ENCODE data around the gene PEAK1.

The PEAK1 gene

DNA sequence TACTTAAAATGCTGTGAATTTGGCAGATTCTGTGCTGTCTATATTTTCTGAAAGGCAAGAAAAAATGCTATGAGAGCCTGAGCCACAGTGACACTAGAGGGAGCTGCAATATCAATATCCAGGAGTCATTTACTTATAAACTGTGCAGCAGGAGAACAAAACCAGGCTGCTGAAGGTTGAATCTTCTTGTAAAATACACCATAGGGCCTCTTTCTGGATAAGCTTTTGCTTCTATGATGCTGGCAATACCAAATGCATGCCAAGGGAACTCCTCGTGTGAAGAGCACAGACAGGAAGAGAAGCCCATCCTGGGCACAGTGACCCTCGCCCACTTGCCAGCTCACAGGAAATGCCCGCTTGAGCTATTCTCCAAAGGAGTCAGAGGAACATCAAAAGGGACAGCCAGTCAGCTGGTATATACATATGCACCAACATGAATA lies 301.0 kb downstream of the PEAK1 start:
- DNase-seq = peak in 1 of 4 experiments; percentile 7

DNA sequence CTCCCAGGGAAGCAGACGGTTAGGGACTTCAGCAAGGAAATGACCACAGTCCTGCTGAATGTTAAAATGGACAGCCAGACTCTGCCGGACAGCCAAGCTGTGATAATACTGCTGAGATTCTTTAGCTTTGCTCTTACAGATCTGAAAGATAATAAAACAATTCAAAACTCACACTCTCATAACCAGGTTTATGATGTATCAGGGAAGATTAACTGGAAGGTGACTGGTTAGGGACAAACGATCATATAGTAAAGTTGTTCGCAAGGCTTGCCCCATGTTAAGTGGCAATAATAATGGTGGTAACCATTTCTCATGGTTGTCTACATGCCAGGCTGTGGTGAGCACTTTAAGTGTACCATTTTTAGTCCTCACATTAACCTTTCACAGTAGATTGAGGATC lies 304.7 kb downstream of the PEAK1 start:
- no peak for DNase-seq

DNA sequence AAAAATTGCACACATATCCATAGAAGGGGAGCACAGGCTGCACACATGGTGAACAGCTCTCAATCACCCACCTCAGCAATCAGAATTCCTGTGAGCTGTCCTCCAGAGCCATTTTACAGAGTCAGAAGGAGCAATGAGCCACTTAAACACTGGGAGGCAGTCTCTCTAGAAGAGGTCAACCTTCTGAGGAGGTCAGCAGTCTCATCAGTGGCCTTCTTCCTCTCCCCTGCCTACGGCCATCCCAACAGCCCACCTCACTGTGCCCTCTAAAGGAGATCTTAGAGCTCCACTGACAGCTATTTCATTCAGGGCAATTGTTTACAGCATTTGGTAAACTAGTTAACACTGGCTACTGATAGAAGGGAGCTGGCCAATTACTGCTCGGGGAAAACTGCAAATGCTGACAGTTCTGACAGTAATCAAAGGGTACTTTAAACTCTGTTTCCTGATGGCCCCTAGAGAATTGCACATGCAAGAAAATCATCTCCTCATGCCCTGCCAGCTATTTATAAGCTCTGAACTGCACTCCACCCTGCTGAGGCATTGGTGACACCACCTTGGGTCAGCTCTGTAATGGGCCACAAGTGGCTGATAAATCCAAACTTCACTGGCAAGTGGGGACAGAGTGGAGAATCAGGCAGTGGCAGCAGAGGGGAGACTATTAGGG lies 306.9 kb downstream of the PEAK1 start:
- no peak for DNase-seq

DNA sequence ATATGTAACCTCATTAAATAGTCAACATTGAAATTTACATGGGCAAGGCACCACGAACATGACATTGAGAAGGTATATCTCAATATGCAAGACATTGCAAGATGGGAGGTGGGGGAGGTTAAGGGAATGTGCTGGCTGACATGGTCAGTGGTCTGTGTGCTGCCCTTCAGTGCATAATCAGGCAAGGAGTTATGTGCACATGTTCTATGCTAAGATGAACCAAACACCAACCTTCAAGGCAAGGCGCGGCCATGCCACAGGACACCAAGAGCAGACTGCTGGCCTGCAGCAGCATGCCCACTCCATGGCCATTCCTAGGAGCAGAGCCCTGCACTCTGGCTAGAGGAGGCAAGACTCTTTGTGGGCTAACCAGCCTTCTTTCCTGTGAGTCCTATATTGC lies 308.1 kb downstream of the PEAK1 start:
- DNase-seq = no peak

DNA sequence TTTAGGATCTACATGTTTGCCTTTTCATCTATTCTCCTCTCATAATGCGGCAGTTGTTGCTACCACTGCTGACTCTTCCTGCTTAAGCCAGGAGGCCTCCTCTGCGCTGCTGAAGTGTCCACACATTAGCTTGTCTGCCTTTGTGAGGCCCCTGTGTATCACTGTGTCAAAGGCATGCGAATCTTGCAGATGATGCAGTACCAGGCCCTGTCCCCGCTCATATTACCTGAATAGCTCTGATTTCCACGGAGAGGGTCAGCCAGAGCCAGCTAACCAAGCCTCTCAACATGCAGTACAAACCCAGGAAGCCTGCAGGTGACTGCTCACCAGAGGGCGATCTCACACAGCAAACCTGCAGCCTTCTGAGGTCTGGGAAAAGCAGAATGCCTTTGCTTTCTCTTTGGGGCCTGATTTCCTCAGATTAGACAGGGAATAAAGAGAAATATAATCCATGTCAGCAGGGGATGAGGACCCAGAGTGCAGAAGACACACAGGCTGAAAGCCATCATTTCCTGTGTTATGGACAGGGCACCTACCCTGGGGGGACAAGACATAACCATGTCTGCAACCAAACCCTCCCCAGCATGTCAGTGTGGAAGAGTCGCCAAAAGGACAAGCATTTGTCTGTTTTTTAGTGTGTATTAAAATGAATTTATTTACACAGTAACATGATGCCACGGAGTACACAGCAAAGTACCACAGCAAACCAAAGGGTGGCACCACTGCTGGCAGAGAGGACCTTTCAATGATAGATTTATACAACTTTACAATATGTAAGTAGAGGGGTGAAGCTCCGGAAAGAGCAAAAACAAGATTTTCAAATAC lies 312.2 kb downstream of the PEAK1 start:
- peak in 1 of 4 experiments; percentile 3 for DNase-seq

DNA sequence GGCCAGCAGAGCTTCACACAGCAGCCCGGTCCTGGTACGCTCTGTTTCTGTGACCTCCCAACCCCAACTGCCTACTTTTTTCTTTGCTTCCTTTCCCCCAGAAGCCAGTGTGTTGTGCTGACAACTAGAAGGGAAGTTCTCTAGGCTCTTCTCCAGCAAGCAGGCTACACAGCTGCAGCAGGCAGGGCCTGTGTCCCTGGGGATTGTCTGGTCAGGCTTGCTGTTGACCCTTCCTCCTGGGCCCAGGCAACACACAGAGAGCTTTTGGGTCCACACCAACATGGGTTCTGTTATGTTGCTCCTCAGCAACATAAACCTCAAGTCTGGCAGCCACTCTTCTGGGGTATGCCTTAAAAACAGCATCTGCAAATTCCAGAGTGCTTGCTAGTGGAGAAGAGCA lies 312.8 kb downstream of the PEAK1 start:
- no peak for DNase-seq

DNA sequence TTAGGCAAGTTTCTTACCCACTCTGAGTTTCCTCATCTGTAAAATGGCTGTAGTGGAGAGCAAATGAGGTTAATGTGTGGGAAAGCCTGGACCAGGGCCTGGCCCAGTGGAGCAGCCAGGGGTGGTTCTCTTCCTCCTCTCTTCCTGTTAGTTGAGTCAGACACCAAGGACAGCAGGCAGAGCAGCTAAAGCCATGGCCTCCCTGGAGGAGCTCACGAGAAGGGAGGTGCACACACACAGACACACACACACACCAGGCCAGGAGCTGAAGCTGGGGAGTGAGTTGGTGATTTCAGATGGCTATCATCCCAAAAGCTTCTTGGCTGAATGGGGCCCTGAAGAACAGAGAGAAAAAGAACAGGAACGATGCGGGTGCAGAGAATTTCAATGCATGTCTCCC lies 315.7 kb downstream of the PEAK1 start:
- no peak for DNase-seq

DNA sequence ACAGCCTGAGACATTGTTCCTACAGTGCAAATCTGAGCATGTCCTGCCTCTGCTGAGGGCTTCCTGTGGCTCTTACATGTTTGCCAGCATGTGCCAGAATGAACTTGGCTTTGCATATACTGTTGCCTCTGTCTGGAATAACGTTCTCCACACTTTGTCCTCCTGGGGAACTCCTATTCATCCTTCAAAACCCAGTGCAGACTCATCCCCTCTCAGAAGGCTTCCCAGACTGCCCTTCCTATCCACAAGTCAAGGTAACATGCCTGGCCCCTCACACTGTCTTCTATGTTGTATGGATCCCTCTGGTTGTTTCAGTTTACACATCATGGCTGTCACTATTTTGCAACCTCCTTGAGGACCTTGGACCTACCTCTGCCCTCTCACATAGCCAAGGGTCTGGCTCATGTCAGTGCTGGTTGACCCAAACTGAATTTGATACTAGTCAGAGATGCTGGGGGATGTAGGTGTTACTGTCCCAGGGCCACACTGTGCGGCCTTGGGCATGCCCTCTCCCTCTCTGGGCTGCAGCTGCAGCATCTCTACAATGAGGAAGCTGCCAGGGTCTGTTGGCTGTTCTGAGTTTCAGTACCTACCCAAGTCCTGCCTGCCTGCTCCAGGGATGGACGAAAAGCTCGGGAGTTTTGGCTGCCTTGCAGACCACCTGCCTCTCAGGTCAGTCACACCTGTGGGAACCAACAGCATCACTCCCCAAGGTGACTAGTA lies 320.0 kb downstream of the PEAK1 start:
- DNase-seq = no peak

DNA sequence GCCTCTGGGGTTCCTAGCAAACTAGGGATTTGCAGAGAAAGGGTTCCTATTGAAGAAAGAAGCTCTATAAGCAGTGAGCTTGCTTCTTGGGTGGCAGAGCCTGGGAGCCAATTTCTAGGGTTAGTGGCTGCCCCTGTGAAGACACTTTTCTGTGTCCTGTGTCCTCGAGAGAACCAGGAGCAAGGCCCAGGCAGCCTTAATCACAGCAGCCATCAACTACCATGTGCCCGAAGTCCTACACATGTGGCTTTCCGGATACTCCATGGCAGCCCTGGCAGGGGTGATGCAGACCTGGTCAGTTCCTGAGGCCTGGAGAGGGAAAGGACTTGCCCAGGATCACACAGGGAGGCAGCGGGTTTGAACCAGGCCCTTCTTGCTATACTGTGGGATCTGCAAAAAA lies 321.3 kb downstream of the PEAK1 start:
- no peak for DNase-seq

DNA sequence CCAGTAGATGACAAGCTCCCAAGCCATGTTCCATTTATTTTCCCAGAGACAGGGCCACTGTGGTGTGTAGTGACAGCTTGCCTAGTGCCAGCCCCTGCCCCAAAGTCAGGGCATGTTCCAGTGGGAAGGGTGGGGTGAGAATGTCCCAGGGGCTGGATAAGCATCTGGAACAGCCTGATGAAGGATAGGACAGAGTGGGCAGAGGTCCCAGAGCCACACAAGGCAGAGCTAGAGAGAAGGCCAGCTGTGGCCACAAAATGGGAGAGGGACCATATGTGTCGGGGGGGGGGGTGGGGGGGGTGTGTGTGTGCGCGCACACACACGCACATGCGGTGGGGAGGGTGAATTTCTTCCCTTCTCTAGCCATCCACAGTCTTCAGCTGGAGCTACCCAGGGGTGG lies 322.0 kb downstream of the PEAK1 start:
- no peak for DNase-seq

DNA sequence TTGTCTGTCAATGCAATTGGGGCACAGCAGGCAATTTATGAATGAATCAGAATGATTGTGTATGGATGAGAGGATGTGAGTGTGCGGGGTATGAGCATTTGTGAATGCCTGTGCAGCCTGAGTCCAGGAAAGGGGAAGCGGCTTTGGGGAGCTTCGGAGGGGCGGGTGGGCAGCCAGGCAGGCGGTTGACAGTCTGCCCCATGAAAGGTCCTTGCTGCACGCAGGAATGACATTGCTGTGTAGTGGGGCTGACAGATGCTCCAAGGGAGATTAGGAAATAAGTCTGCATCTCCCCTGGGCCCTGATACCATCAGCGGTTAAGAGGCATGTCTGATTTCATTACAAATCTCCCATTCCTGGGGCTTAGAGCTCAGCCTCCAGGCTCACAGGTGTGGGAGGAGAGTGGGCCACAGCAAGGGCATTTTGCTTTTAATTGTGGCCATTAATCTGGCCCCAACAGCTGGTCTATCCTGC lies 322.6 kb downstream of the PEAK1 start:
- no peak for DNase-seq

DNA sequence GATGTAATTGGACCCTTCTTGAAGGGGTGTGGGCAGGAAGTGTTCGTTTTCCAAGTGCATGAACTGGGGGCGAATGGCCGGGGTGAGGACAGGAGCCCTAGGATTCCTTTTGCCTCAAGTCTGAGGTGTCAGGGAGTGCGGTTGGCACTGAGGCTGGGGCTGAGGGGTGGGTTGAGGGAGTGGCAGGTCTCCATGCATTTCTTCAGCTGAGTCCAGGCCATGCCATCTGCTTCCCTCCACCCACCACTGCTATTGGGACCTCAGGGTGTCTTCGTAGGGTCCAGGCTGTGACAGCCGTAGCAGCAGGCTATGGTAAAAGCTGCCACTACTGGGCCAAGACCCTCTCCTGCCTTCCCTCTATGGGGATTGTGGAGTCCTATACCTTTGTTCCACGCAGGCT lies 323.4 kb downstream of the PEAK1 start:
- DNase-seq = no peak

DNA sequence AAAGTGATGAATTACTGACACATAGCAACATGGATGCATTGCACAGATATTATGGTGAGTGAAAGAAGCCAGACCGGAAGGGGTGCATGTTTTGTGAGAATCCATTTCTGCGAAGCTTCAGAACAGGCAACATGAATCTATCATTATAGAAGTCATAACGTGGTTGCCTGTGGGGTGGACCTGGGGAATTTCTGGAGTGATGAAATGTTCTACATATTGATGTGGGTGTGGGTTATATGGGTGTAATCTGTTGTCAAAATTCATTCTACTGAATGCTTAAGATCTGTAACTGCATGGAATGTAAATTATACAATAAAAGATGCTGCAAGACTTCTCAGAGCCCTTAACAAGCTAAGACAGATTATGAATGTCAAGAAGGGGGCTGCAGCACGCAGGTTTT lies 323.8 kb downstream of the PEAK1 start:
- no peak for DNase-seq

DNA sequence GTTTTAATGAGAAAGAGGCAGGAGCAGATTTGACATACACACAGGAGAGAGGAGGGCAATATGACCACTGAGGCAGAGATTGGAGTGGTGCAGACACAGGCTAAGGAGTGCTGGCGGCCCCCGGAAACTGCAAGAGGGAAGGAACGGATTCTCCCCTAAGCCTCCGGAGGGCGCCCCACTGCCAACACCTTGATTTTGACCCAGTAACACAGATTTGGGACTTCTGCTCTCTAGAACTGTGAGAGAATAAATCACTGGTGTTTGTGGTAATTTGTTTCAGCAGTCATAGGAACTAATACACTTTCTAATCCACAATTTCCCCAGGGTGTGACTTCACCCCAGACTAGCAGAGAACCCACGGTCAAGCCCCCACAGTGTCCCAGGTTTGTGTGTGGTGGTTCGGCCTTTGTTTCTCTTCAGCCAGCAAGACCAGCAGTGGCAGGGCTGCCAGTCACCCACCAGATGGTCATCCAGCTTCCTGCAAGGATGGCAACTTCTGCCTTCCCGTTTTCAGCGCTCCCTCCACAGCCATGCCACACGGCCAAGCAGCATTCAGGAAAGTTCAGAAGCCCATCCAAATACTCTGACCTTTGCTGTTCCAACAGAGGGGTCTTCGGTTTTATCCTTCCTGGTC lies 325.4 kb downstream of the PEAK1 start:
- DNase-seq = no peak

DNA sequence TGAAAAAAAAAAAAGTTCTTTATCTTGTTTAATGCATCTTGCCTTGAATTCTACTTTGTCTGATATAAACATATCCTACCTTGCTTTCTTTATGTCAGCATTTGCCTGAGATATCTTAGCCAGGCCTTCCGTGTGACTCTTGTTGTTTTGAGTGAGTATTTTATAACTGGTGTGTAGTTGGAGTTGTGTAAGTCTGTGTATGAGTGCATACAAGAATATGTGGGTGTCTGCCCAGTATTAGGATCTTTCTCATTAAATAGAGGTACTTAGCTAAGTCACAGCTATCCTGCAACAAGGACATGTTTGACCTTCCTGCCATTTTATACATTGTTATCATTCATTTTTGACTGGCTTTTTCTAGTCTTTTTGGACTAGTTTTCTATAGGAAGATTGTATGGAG lies 326.5 kb downstream of the PEAK1 start:
- no peak for DNase-seq

DNA sequence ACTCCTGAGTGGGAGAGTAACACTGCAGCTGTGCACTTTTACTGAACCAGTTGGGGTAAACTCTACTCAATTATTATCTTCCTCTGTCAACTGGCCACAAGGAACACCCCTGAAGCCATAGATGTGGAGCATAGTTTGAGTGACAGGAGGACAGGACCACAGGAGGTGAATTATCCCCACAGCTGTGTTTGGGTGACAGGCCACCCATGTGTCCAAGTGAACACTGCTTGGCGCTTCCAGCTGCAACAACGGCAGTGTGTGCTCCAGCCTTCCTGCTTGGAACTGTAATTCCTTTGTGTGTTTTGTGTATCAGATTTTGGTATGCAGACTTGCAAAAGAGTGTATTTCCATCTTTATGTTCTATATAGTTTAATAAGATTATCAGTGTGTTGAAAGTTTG lies 328.8 kb downstream of the PEAK1 start:
- DNase-seq = no peak

DNA sequence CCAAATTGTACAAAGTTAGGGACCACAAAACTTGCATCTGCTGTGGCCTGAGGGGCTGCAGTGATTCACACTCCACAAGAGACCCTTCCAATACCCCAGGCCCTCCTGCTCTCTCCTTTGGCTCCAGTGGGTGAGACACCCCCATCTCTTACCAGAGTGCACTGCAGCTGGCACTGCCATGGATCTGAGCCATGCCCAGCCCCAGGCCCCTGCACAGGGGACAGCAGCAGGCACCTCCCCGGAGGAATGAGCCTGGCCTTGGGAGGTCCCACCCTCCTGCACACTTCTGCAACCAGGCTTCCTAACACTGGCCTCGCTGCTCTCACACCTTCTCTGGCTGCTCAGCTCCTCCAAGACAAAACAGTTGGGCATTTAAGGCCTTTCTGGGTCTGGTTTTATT lies 332.7 kb downstream of the PEAK1 start:
- DNase-seq = no peak

DNA sequence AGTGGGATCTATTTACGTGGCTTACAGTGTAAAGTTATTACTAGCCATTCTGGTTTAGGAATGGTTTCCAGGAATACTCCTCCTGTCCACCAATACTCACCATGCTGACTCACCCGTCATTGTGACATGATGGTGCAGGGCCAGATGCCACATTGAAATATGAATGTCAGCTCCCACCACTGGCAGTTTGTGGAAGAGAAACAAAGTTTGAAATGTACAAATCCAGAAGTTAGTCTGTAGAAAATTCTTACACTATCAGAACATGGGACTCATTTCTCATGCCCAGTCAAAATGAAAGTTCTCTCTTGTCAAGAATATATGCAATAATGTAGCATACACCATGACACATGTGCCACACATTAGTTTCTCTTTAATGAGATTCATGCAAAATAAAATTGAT lies 334.6 kb downstream of the PEAK1 start:
- no peak for DNase-seq

DNA sequence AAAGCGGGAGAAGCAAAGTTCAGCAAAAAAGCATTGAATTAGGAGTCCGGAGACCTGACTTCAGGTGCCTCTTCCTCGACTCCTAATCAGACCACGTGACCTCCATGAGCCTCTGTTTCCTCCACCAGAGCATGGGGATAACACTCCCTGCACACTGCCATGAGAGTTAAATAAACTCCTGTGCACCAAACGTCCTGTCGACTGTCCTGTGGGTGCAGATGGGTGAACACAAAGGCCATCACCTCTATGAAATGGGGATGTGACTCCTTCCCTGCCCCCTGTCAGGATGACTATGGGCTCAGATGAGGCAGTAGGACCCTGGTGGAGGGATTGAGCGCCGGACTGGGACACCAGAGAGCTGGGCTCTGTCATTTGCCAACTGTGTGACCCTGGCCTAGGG lies 335.5 kb downstream of the PEAK1 start:
- no peak for DNase-seq

DNA sequence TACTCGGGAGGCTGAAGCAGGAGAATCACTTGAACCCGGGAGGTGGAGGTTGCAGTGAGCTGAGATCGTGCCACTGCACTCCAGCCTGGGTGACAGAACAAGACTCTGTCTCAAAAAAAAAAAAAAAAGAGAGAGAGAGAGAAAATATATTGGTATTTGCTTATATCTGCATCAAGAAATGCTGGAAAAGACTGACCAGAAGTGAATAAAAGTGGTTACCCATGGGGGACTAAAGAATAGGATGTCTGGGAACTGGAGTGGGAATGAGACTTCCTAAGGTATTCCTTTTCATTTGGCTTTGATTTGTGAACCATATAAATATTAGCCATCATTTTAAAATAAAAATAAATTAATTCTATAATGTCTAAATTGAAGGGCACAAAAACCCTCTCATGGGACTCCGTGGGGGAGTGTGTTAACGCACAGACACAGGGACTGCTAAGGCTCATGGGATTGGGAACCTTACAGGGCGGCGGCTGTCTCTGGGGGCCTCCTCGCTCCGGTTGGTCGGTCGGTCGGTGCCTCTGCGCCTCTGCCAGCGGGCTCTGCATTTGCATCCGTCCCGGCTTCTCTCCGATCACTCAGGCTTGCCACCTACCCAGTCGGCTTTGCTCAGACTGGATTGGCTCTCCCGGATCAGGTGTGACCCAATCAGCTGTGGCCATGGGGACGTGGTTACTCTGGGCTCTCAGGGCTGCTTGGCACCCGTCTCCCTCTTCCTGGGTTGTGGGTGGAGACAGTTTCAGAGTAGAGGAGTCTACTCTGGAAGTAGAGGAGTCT lies 336.3 kb downstream of the PEAK1 start:
- DNase-seq = peak in 2 of 4 experiments; percentile 7 to 24

DNA sequence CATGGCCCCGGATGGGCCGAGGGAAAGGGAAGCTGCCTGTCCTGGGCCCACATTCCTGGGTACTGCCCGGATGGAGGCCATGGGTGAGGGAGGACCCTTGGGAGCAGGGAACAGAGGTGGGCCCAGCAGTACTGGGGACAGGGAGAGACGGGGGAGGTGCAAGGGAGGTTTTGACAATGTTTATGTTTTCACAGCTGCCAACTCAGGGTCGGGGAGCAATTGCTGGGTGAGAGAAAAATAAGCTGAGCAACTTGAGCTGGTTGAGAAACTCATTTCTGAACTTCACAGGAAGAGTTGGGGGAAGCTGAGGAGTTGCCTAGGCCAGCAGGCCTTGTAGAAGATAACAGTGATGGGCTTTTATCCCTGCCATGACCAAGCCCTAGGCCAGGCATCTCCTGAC lies 337.9 kb downstream of the PEAK1 start:
- DNase-seq = no peak

DNA sequence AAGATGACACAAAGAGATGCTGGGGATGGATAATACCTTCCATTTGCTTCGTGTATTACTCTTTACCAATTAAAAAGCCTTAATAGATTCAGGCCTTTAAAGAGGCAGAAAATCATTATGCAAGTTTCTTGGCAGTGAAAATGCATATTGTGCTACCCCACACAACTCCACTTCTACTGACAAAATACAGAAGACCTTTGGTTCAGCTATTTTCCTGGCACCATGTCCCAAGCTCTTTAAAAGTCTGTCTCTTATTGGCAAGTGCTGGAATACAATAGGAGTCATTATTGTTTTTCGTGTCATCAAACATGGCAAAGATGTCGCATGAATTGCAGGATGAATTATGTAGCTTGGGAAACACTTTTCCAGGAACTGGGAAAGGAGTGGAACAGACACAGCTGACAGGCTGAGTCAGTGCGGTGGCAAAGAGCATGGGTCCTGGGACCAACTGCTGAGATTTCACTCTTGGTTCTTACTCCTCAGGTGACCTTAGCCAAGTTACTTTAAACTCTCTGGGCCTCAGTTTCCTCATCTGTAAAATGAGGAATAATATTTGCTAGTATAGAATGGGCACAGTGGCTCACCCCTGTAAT lies 343.5 kb downstream of the PEAK1 start:
- DNase-seq = no peak
